Psoas muscle (tissue), 8 donors: ENCODE measurements around the gene ZNF343. TPM values are rescaled to one million over a fixed set of nuclear protein-coding genes. Genes with fewer than 3 reads are reported as not detected.
"Not testable (repeated sequence)": the region's sequence is repeated elsewhere in the genome, so short reads cannot be mapped to it uniquely, and the experiment has no call there.

Experiments
- ATAC-seq, 4 donors: fragments of 200-7000 bp; cut with Tn5 transposase; one replicate each; pipeline ENCODE4 v1.9.1; 2020; ENCODE audit warnings: moderate library complexity in 3 of 4, mild to moderate bottlenecking in 2 of 4
- DNase-seq, 2 donors: peaks; one replicate each; pipeline ENCODE4 v3.0.0-alpha.2; 2020
- H3K27ac ChIP-seq: fragments of 200-600 bp; one replicate; pipeline ENCODE4 v1.8.0; 2022
- H3K27me3 ChIP-seq, 3 donors: fragments of 200-600 bp in 1 of 3; one replicate each; pipeline versions ENCODE4 v1.6.1 to v1.8.0; 2013 to 2022; ENCODE audit warnings: low read length in 2 of 3, mild to moderate bottlenecking in 2 of 3, moderate library complexity in 1 of 3; ENCODE audit not compliant: insufficient read depth in 3 of 3
- H3K36me3 ChIP-seq, 2 donors: fragments of 200-600 bp in 1 of 2; one replicate each; pipeline versions ENCODE4 v1.6.1 to v1.8.0; 2013 to 2022; ENCODE audit warnings: low read depth in 1 of 2, mild to moderate bottlenecking in 1 of 2, moderate library complexity in 1 of 2; ENCODE audit not compliant: insufficient read depth in 1 of 2
- H3K4me1 ChIP-seq: fragments of 200-600 bp; one replicate; pipeline ENCODE4 v1.8.0; 2022
- H3K4me3 ChIP-seq: fragments of 200-600 bp; one replicate; pipeline ENCODE4 v1.8.0; 2022; ENCODE audit warnings: mild to moderate bottlenecking
- H3K9me3 ChIP-seq: fragments of 200-600 bp; one replicate; pipeline ENCODE4 v1.8.0; 2022
- CTCF ChIP-seq: fragments of 200-600 bp; IDR thresholded peaks from one replicate; pipeline ENCODE4 v1.8.0; 2022; ENCODE audit warnings: antibody characterized with exemption
- WGBS, 3 donors: extraction: QIAGEN DNeasy Blood & Tissue Kit; methylation state at CpG; one replicate each; pipeline versions ENCODE4 v1.1.6 to v1.1.7; 2013; 5-methylcytosine and 5-hydroxymethylcytosine counted together
- intact Hi-C, 2 donors: fragments of 100-400 bp; cut with DNase I; formaldehyde crosslinking; loops; one replicate each; pipeline versions ENCODE4 v1.11.0 to v1.14.2; 2022
- polyA plus RNA-seq, 3 donors: library from polyadenylated mRNA; stranded (reverse); fragments of 200-250 nt; gene quantifications; one replicate each; pipeline ENCODE4 v1.2.3, GENCODE V29; 2013
- total RNA-seq, 4 donors: library from RNA; stranded (reverse); fragmentation: NEBNext Ultra II Directional in 2 of 4; extraction: Animal tissue kit (Norgen Biotek cat#: 25700) in 2 of 4; gene quantifications; one replicate each; pipeline versions ENCODE4 v1.2.1 to v1.2.4, GENCODE V29; 2021 to 2023
- donor health status: healthy with polysubstance abuse.
- donor health status: DM: no; HTN: no; CAD: no; lungs with moderate emphysema.
- donor health status: Bipolar disorder and iron deficiency.
- donor health status: healthy.
- donor health status: DM: yes; HTN: yes; CAD: no.
- donor health status: DM: no; HTN: no; CAD: no.
- donor health status: DM: no; HTN: no; CAD: no.
- donor health status: DM: yes; HTN: yes; CAD: no.

The ZNF343 gene
- total and polyA plus RNA-seq, 7 donors = 6.4 to 15.3 (median 10.0) TPM

- H3K4me1 ChIP-seq = no peaks in the 10 kb centered on the region
- intact Hi-C loops = no loop called here
- no peaks in the 10 kb centered on the region for H3K9me3 ChIP-seq
- TF ChIP-seq CTCF = peak; percentile 84
- ATAC-seq (peak; percentile 75 to 88 (median 84)), DNase-seq (peak; percentile 85 to 90)
- H3K4me3 ChIP-seq = peak overlapping the region; percentile 80
- WGBS, 3 donors = 10 to 12% (median 11%) methylated on average over 26 of the region's 26 CpGs
- H3K27ac ChIP-seq = peak overlapping the region; percentile 67
- no peaks in the 10 kb centered on the region for H3K36me3 ChIP-seq
- peaks cover 0 to 4% (median 2%) of the 10 kb centered on the region in 3 donors for H3K27me3 ChIP-seq
Measured at GRCh38 chr20:2523919-2524708, 15.4 kb upstream of the ZNF343 start.

DNA sequence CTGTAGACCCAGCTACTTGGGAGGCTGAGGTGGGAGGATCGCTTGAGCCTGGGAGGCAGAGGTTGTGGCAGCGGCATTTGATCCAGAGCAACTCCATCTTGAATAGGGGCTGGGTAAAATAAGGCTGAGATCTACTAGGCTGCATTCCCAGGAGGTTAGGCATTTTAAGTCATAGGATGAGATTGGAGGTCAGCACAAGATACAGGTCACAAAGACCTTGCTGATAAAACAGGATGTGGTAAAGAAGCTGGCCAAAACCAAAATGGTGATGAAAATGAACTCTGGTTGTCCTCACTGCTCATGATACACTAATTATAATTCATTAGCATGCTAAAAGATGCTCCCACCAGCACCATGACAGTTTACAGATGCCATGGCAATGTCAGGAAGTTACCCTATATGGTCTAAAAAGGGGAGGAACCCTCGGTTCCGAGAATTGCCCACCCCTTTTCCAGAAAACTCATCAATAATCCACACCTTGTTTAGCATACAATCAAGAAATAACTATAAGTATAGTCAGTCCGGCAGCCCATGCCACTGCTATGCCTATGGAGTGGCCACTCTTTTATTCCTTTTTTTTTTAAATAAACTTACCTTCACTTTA lies 14.2 kb upstream of the ZNF343 start:
- H3K9me3 ChIP-seq, H3K4me1 ChIP-seq, H3K27me3 ChIP-seq, H3K36me3 ChIP-seq, DNase-seq, intact Hi-C loops, ATAC-seq, H3K27ac ChIP-seq, H3K4me3 ChIP-seq: not testable (repeated sequence)
- WGBS, 3 donors = 89 to 91% (median 90%) methylated on average over 5 of the region's 5 CpGs

DNA sequence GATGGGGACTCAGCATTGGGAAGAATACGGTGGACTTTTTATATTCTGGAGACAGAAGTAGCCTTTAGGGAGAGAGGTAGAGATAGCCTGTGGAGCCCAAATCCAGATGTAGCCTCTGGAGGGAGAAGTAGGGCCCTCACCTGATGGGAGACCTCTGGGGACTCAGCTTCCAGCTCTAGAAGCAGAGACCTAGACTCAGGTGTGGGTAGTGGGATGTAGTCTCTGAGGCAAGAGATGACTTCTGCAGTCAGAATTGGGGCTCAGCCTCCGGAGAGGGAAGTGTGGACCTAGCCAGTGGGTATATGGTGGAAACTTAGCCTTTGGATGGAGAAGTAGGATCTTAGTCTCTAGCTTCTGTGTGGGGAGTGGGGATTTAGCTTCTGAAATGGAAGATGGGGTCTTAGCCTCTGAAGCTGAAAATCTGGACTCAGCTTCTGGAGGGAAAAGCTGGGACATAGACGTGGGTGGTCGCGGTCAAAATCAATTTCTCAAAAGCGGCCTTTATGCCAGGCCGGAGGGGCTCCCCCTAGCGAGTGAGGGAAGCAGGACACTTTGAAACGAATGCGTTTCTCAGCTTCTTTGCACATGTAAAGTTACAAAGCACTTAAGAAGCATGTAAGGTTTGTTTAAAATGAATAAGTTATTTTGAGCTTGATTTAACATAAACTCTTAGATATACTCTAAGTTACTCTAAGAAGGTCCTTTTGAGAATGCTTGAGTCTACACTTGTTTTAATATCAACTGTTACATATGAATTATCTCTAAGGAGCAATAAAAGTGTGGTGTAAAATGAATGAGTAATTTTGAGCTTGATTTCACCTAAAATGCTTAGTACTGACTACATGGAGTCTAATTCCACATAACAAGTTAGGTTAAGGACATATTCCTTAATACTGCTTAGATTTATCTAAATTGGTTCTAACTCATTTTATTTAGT lies 12.9 kb upstream of the ZNF343 start:
- H3K9me3 ChIP-seq = no peaks in the 10 kb centered on the region
- H3K4me3 ChIP-seq = no peak overlapping the region
- no peak overlapping the region for H3K27ac ChIP-seq
- WGBS, 3 donors = 13 to 17% (median 16%) methylated on average over 10 of the region's 10 CpGs
- no peaks in the 10 kb centered on the region for H3K4me1 ChIP-seq
- no peaks in the 10 kb centered on the region for H3K36me3 ChIP-seq
- intact Hi-C loops = no loop called here
- ATAC-seq (no peak), DNase-seq (peak in 1 of 2 donors; percentile 23)
- TF ChIP-seq CTCF = peak; percentile 73
- H3K27me3 ChIP-seq = peaks cover 0 to 4% (median 2%) of the 10 kb centered on the region in 3 donors

- H3K27me3 ChIP-seq = peaks cover 0 to 4% (median 2%) of the 10 kb centered on the region in 3 donors
- H3K9me3 ChIP-seq = no peaks in the 10 kb centered on the region
- no peaks in the 10 kb centered on the region for H3K4me1 ChIP-seq
- no peak overlapping the region for H3K4me3 ChIP-seq
- TF ChIP-seq CTCF = no peak
- ATAC-seq (no peak), DNase-seq (no peak)
- intact Hi-C loops = no loop called here
- H3K36me3 ChIP-seq = no peaks in the 10 kb centered on the region
- 84 to 93% (median 88%) methylated on average over 3 of the region's 3 CpGs for WGBS, 3 donors
- no peak overlapping the region for H3K27ac ChIP-seq
Measured at GRCh38 chr20:2520617-2521016, 11.9 kb upstream of the ZNF343 start.
